ENCODE data around the gene ZC3H18.

- TF ChIP-seq CTCF (conservative IDR thresholded peaks at IDR 0.05) (no peak), ZFX (IDR thresholded peaks at IDR 0.05) (no peak)
Observed at GRCh38 chr16:88651276-88651988, 81.2 kb downstream of the ZC3H18 start.
